LNCAP (cell line): ENCODE results near the gene NANOGP8.

Source experiments
- TF ChIP-seq, protein P1 (sequence below): fragments of 450-650 bp; IDR thresholded peaks from 2 replicates; pipeline ENCODE4 v1.5.1; 2017; ENCODE audit warnings: mild to moderate bottlenecking

The NANOGP8 gene

DNA sequence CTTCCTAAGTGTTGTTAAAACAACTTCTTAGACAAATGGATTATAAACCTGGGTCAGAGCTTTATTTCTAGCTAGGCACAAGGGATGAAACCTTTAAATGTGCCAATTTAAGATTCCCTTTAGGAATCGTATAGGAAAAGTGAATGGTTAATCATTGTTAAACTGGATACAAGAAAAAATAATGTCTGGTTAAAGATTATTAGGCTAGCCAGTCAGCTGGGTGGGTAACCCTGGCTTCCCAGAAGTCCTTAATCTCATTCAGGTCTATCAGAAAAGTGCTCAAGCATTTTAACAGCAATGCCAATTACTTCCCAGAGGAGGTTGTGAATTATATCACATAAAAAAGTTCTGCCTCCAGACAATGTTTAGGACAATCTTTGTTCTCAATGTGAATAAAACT, 37.6 kb downstream of the NANOGP8 start:
- TF ChIP-seq, protein P1, sequence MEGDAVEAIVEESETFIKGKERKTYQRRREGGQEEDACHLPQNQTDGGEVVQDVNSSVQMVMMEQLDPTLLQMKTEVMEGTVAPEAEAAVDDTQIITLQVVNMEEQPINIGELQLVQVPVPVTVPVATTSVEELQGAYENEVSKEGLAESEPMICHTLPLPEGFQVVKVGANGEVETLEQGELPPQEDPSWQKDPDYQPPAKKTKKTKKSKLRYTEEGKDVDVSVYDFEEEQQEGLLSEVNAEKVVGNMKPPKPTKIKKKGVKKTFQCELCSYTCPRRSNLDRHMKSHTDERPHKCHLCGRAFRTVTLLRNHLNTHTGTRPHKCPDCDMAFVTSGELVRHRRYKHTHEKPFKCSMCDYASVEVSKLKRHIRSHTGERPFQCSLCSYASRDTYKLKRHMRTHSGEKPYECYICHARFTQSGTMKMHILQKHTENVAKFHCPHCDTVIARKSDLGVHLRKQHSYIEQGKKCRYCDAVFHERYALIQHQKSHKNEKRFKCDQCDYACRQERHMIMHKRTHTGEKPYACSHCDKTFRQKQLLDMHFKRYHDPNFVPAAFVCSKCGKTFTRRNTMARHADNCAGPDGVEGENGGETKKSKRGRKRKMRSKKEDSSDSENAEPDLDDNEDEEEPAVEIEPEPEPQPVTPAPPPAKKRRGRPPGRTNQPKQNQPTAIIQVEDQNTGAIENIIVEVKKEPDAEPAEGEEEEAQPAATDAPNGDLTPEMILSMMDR, result no peak

- TF ChIP-seq, protein P1, result no peak
Observed at GRCh38 chr15:35043373-35044095, 41.6 kb downstream of the NANOGP8 start.

DNA sequence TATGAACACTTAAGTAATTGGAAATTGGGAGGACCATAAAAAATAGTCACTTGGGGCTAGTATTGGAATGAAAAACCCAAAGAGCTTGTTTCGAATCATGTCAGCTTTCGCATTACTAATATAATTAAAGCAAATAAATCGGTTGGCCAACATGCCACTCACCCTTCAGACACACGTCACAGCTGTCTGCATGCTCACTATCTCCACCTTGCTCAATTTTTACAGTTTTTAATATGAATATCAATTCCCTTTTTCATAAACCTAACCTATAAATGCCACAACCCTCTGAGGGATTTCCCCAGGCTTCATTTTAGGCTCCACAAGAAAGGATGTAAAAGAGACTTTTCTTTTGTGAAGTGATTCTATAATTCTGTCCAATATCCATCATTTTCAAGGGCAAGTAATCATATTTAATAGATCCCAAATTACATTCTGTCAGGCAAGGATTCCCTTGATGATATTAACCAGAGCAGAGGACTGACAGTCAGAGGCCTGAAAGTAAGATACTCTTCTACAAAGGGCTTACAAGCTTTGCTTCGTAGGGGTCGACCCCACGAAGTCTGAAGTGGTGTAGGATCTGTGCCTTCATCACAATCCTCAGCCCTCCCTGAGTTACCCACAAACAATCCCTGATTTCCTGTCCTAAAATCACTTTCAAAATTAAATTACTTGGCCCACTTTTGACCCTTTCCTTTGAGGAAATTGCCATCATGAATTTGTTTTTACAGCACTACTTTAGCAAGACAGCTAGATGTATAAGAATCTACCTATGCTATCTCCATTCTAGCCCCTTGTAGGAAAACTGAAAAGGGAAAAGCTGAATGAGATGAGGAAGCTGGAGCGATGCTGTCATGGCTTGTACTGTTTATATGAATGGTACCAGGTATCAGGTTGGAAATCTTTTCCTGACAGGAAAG, 44.5 kb downstream of the NANOGP8 start:
- TF ChIP-seq, protein P1, result no peak

DNA sequence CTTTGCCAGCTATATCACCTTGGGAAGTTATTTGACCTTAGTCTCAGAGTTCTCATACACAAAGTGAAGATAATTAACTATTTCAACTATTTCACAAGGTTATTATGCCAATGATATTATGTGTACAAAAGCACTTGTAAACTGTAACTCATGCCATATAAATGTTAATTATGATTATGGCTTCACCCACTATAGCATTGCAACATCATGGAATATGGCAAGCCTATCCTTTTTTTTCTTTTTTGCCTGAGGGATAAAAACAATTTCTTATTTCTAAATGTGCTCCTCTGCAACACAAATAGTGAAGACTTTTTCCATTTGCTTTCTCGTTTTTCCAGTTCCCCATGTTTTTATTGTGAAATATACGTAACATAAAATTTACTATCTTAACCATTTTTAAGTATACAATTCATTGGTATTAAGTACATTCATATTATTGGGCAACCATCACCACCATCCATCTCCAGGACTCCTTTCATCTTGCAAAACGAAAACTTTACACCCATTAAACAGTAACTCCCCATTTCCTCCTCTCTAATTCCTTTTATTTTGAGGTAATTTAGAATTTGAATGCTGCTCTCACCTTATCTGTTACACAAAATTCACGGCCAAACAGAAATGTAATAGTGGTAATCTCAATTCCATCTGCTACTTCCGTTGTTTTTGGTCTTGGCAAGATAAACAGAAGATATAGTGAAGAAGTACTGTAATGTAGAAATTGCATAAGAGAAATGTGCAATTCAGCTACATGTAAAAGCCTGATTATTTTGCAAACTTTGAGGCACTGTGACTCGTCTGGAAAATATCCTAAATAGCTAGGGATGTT, 46.3 kb downstream of the NANOGP8 start:
- TF ChIP-seq, protein P1, result no peak
